ENCODE data around the gene GPC3.
A peak's percentile ranks its signal among the peaks of the same experiment; 100 is the strongest.
"Not testable (repeated sequence)": the region's sequence is repeated elsewhere in the genome, so short reads cannot be mapped to it uniquely, and the experiment has no call there.

The GPC3 gene

DNA sequence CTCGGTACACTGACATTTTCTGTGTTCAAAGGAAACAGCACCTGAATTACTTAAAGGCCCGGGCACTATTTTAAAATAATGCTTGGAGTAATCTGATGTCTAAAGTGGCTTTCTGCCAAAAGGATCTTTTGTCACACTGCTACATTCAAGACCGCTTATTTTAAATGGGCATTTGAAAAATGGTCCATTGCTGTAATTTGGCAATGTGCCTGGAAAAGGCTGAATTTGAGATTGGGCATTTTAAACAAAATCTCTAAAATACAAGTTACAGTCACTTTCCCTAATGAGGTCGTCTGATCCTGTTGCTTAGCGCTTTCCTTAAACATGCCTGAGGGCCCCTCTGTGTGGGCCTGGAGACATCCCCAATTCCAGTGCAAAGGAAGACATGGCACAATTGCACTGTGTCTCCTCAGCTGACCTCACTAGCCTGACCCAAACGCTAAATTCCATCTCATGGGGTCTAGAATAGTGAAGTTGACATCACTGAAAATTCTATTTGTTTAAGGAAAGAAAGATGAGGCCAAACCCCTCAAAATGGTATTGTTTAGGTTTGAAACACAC, 214.2 kb downstream of the GPC3 start:
- no peak overlapping the region for H2AFZ ChIP-seq (ENCODE audit: low read length, unreplicated experiment)

GRCh38 chrX:133762976-133763548, 222.3 kb downstream of the GPC3 start:
- H3K27me3 ChIP-seq (ENCODE audit: insufficient read depth, low read length), result peaks cover 18% of the 10 kb centered on the region
- H3K79me2 ChIP-seq (ENCODE audit: control insufficient read depth, insufficient read depth, low read length, unreplicated experiment); H3K4me3 ChIP-seq (ENCODE audit: low read depth, low read length); H3K4me1 ChIP-seq (ENCODE audit: control insufficient read depth, insufficient read depth, low read length, unreplicated experiment); H2AFZ ChIP-seq (ENCODE audit: low read length, unreplicated experiment); H3K36me3 ChIP-seq (ENCODE audit: insufficient read depth, low read length); H3K27ac ChIP-seq (ENCODE audit: low read depth, low read length): not testable (repeated sequence)

More for the DNA sequence above, 214.2 kb downstream of the GPC3 start:
- Histone ChIP-seq H3K4me3 (ENCODE audit: low read depth, low read length) (no peak overlapping the region), H3K4me1 (ENCODE audit: control insufficient read depth, insufficient read depth, low read length, unreplicated experiment) (no peaks in the 10 kb centered on the region), H3K27me3 (ENCODE audit: insufficient read depth, low read length) (no peaks in the 10 kb centered on the region), H3K36me3 (ENCODE audit: insufficient read depth, low read length) (no peaks in the 10 kb centered on the region), H3K27ac (ENCODE audit: low read depth, low read length) (no peak overlapping the region), H3K79me2 (ENCODE audit: control insufficient read depth, insufficient read depth, low read length, unreplicated experiment) (no peaks in the 10 kb centered on the region)

GRCh38 chrX:133754657-133755056, 230.7 kb downstream of the GPC3 start:
- Histone ChIP-seq H3K36me3 (ENCODE audit: insufficient read depth, low read length) (no peaks in the 10 kb centered on the region), H3K27me3 (ENCODE audit: insufficient read depth, low read length) (peaks cover 8% of the 10 kb centered on the region; the same call in 1 of the 2 replicates), H3K27ac (ENCODE audit: low read depth, low read length) (no peak overlapping the region)

GRCh38 chrX:133749951-133750350, 235.4 kb downstream of the GPC3 start:
- H3K27ac ChIP-seq (ENCODE audit: low read depth, low read length), result no peak overlapping the region
- no peaks in the 10 kb centered on the region for H3K79me2 ChIP-seq (ENCODE audit: control insufficient read depth, insufficient read depth, low read length, unreplicated experiment)
- no peaks in the 10 kb centered on the region for H3K4me1 ChIP-seq (ENCODE audit: control insufficient read depth, insufficient read depth, low read length, unreplicated experiment)

More at GRCh38 chrX:133754657-133755056, 230.7 kb downstream of the GPC3 start:
- H2AFZ ChIP-seq (ENCODE audit: low read length, unreplicated experiment), result no peak overlapping the region
- H3K4me1 ChIP-seq (ENCODE audit: control insufficient read depth, insufficient read depth, low read length, unreplicated experiment), result no peaks in the 10 kb centered on the region
- no peaks in the 10 kb centered on the region for H3K79me2 ChIP-seq (ENCODE audit: control insufficient read depth, insufficient read depth, low read length, unreplicated experiment)
- H3K4me3 ChIP-seq (ENCODE audit: low read depth, low read length), result no peak overlapping the region

DNA sequence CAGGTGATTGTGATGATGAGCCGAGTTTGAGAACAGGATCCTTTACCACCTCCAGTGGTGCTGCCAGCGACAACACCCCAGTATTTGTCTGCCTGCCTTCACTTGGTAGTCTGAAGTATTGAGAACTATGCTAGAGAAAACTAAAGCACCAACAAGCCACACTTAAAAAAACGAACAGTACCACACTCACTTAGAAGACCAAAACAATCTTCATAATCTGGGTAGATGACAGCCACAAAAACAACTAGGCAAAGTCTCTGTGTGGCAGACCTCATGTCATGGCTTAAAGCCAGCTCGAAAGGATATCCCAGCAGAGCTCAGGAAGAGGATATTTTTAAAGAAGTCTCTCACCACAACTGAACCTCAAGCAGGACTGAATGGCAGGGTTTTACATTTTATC, 236.0 kb downstream of the GPC3 start:
- Histone ChIP-seq H3K27ac (ENCODE audit: low read depth, low read length) (no peak overlapping the region), H3K36me3 (ENCODE audit: insufficient read depth, low read length) (no peaks in the 10 kb centered on the region), H3K4me1 (ENCODE audit: control insufficient read depth, insufficient read depth, low read length, unreplicated experiment) (no peaks in the 10 kb centered on the region), H3K27me3 (ENCODE audit: insufficient read depth, low read length) (no peaks in the 10 kb centered on the region), H3K79me2 (ENCODE audit: control insufficient read depth, insufficient read depth, low read length, unreplicated experiment) (no peaks in the 10 kb centered on the region), H3K4me3 (ENCODE audit: low read depth, low read length) (no peak overlapping the region), H2AFZ (ENCODE audit: low read length, unreplicated experiment) (no peak overlapping the region)

More at GRCh38 chrX:133749951-133750350, 235.4 kb downstream of the GPC3 start:
- no peaks in the 10 kb centered on the region for H3K36me3 ChIP-seq (ENCODE audit: insufficient read depth, low read length)
- H2AFZ ChIP-seq (ENCODE audit: low read length, unreplicated experiment), result no peak overlapping the region
- H3K4me3 ChIP-seq (ENCODE audit: low read depth, low read length), result no peak overlapping the region
- H3K27me3 ChIP-seq (ENCODE audit: insufficient read depth, low read length), result no peaks in the 10 kb centered on the region

- Histone ChIP-seq H3K27ac (ENCODE audit: low read depth, low read length) (no peak overlapping the region), H2AFZ (ENCODE audit: low read length, unreplicated experiment) (no peak overlapping the region), H3K4me1 (ENCODE audit: control insufficient read depth, insufficient read depth, low read length, unreplicated experiment) (no peaks in the 10 kb centered on the region), H3K36me3 (ENCODE audit: insufficient read depth, low read length) (no peaks in the 10 kb centered on the region), H3K27me3 (ENCODE audit: insufficient read depth, low read length) (no peaks in the 10 kb centered on the region), H3K4me3 (ENCODE audit: low read depth, low read length) (no peak overlapping the region), H3K79me2 (ENCODE audit: control insufficient read depth, insufficient read depth, low read length, unreplicated experiment) (no peaks in the 10 kb centered on the region)
Observed at GRCh38 chrX:133747196-133747595, 238.2 kb downstream of the GPC3 start.

DNA sequence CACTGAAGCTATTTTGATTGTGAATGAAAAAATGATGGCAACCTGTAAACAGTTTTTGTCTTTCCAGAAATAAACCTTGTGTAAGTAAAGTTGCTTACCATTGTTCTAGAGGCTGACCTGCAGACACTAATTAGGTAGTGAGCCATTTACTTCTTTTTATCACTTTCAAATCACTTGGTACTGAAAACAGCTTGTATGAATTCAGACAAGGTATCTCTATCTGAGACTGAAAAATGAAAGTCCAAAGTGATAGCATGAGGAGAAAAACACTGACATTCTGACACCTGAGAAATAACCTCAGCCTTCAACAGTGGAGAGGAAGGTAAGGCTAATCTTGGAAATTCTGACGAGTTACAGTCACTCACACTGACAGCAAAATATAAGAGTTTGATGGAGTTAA, 238.8 kb downstream of the GPC3 start:
- Histone ChIP-seq H3K36me3 (ENCODE audit: insufficient read depth, low read length) (no peaks in the 10 kb centered on the region), H3K27ac (ENCODE audit: low read depth, low read length) (no peak overlapping the region), H3K4me3 (ENCODE audit: low read depth, low read length) (no peak overlapping the region), H3K4me1 (ENCODE audit: control insufficient read depth, insufficient read depth, low read length, unreplicated experiment) (peaks cover 6% of the 10 kb centered on the region), H2AFZ (ENCODE audit: low read length, unreplicated experiment) (no peak overlapping the region), H3K27me3 (ENCODE audit: insufficient read depth, low read length) (no peaks in the 10 kb centered on the region), H3K79me2 (ENCODE audit: control insufficient read depth, insufficient read depth, low read length, unreplicated experiment) (no peaks in the 10 kb centered on the region)

DNA sequence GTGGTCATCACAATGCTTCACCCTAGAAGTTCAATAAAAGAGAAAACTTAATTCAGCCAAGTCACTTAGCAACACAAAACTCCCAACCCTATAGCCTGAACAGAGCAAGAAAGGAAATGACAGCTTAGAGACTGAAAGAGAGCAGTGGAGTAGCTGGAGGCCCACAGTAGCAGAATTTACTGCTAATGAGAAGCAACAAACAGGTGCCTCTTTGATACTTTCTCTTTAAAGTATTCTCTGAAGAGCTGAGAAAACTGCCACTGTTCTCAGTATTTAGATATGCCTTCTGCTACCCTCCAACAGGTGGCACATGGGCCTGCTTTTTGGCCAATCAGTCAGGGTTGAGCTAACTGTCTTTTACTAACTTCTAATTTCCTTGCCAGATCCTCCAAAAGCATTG, 240.0 kb downstream of the GPC3 start:
- Histone ChIP-seq H3K27me3 (ENCODE audit: insufficient read depth, low read length) (no peaks in the 10 kb centered on the region), H2AFZ (ENCODE audit: low read length, unreplicated experiment) (no peak overlapping the region), H3K4me1 (ENCODE audit: control insufficient read depth, insufficient read depth, low read length, unreplicated experiment) (peaks cover 9% of the 10 kb centered on the region), H3K36me3 (ENCODE audit: insufficient read depth, low read length) (no peaks in the 10 kb centered on the region), H3K27ac (ENCODE audit: low read depth, low read length) (no peak overlapping the region), H3K79me2 (ENCODE audit: control insufficient read depth, insufficient read depth, low read length, unreplicated experiment) (no peaks in the 10 kb centered on the region), H3K4me3 (ENCODE audit: low read depth, low read length) (no peak overlapping the region)

DNA sequence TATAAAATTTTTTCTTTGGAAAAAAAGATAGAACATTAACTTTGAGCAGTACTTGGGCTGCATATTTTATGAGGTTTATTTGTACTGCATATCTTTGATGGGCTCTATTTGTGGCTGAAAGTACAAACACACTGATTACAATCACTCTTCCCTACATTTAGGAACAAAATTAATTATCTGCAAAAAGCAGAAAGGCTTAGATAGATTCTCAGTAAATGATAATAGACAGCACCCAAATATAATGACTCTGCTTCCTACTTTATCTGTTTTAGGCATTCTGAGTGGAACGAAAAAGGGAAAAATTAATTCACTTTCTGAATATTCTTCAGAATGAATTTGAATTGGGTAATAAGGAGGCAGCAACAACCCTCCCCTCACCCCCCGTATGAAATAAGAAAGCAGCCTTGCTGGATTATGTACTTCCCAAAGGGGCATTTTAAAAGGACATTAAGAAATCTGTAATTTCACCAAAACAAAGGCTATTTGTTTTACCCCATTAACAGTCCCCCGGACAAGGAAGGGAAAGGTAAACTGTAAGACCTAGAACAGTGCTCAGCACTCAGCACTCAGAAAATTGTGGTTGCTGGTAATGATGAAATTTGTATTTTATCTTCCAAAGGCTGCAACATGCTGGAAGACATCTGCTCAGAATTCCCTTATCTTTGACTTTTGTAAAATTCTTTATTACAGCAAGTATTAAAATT, 242.6 kb downstream of the GPC3 start:
- H3K4me1 ChIP-seq (ENCODE audit: control insufficient read depth, insufficient read depth, low read length, unreplicated experiment), result peaks cover 9% of the 10 kb centered on the region
- H3K27me3 ChIP-seq (ENCODE audit: insufficient read depth, low read length), result no peaks in the 10 kb centered on the region
- no peak overlapping the region for H3K27ac ChIP-seq (ENCODE audit: low read depth, low read length)
- no peaks in the 10 kb centered on the region for H3K36me3 ChIP-seq (ENCODE audit: insufficient read depth, low read length)
- H2AFZ ChIP-seq (ENCODE audit: low read length, unreplicated experiment), result no peak overlapping the region
- no peaks in the 10 kb centered on the region for H3K79me2 ChIP-seq (ENCODE audit: control insufficient read depth, insufficient read depth, low read length, unreplicated experiment)
- H3K4me3 ChIP-seq (ENCODE audit: low read depth, low read length), result no peak overlapping the region

DNA sequence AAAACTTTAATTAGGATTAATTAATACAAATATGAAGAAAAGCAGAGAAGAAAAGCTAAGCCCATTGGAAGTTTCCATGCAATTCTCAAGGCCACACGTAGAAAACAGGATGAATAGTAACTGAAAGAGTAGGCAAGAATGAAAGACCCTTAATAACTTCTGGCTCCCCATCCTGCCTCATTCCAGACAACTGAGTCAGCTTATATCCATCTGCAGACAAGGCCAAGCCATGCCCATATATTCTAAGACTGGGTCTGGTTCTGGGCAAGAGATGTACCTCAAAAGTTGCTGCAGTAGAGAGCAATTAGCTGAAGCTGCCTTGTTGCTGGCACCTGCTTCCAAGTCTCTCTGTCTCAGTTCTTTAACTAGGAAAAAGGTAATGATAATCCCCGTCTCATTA, 244.1 kb downstream of the GPC3 start:
- Histone ChIP-seq H2AFZ (ENCODE audit: low read length, unreplicated experiment) (no peak overlapping the region), H3K36me3 (ENCODE audit: insufficient read depth, low read length) (no peaks in the 10 kb centered on the region), H3K4me1 (ENCODE audit: control insufficient read depth, insufficient read depth, low read length, unreplicated experiment) (peaks cover 9% of the 10 kb centered on the region), H3K27ac (ENCODE audit: low read depth, low read length) (no peak overlapping the region), H3K27me3 (ENCODE audit: insufficient read depth, low read length) (no peaks in the 10 kb centered on the region), H3K79me2 (ENCODE audit: control insufficient read depth, insufficient read depth, low read length, unreplicated experiment) (no peaks in the 10 kb centered on the region), H3K4me3 (ENCODE audit: low read depth, low read length) (no peak overlapping the region)

- Histone ChIP-seq H3K79me2 (ENCODE audit: control insufficient read depth, insufficient read depth, low read length, unreplicated experiment) (no peaks in the 10 kb centered on the region), H3K27me3 (ENCODE audit: insufficient read depth, low read length) (no peaks in the 10 kb centered on the region), H3K27ac (ENCODE audit: low read depth, low read length) (peak overlapping the region; percentile 87), H2AFZ (ENCODE audit: low read length, unreplicated experiment) (no peak overlapping the region), H3K4me3 (ENCODE audit: low read depth, low read length) (peak overlapping the region; percentile 37; the same call in 1 of the 2 replicates), H3K4me1 (ENCODE audit: control insufficient read depth, insufficient read depth, low read length, unreplicated experiment) (peaks cover 14% of the 10 kb centered on the region), H3K36me3 (ENCODE audit: insufficient read depth, low read length) (no peaks in the 10 kb centered on the region)
Observed at GRCh38 chrX:133726642-133727041, 258.8 kb downstream of the GPC3 start.

All from ACC112 (cell line).